NOMO-1 (cell line): ENCODE measurements around the gene KCNJ6.
"Not testable (repeated sequence)": the region's sequence is repeated elsewhere in the genome, so short reads cannot be mapped to it uniquely, and the experiment has no call there.

ENCODE experiments used
- DNase-seq, 2 experiments: peaks; one replicate each; lab custom pipeline; 2025; ENCODE audit not compliant: unreplicated experiment in 2 of 2; lab: John Stamatoyannopoulos, UW

Gene KCNJ6

GRCh38 chr21:37746849-37747248 lies 169.4 kb downstream of the KCNJ6 start:
- no peak for DNase-seq

- DNase-seq = no peak
Measured at GRCh38 chr21:37744551-37744950, 171.7 kb downstream of the KCNJ6 start.

- DNase-seq = no peak
Measured at GRCh38 chr21:37742532-37742931, 173.7 kb downstream of the KCNJ6 start.

GRCh38 chr21:37742115-37742514 lies 174.1 kb downstream of the KCNJ6 start:
- DNase-seq = no peak

GRCh38 chr21:37737996-37738395 lies 178.3 kb downstream of the KCNJ6 start:
- no peak for DNase-seq

GRCh38 chr21:37737507-37737906 lies 178.8 kb downstream of the KCNJ6 start:
- DNase-seq = no peak

GRCh38 chr21:37734846-37735245 lies 181.4 kb downstream of the KCNJ6 start:
- DNase-seq = no peak

GRCh38 chr21:37732927-37733326 lies 183.3 kb downstream of the KCNJ6 start:
- DNase-seq = no peak

- no peak for DNase-seq
Measured at GRCh38 chr21:37724201-37724600, 192.1 kb downstream of the KCNJ6 start.

- DNase-seq = no peak
Measured at GRCh38 chr21:37717534-37717933, 198.7 kb downstream of the KCNJ6 start.

GRCh38 chr21:37712569-37712934 lies 203.7 kb downstream of the KCNJ6 start:
- not testable (repeated sequence) for DNase-seq

- peak; percentile 48 to 61 for DNase-seq
Measured at GRCh38 chr21:37711836-37712568, 204.3 kb downstream of the KCNJ6 start.

- DNase-seq = no peak
Measured at GRCh38 chr21:37711286-37711829, 204.9 kb downstream of the KCNJ6 start.

GRCh38 chr21:37710546-37711285 lies 205.5 kb downstream of the KCNJ6 start:
- no peak for DNase-seq

GRCh38 chr21:37704751-37705150 lies 211.5 kb downstream of the KCNJ6 start:
- no peak for DNase-seq

GRCh38 chr21:37702241-37702640 lies 214.0 kb downstream of the KCNJ6 start:
- no peak for DNase-seq

GRCh38 chr21:37700641-37701202 lies 215.5 kb downstream of the KCNJ6 start:
- DNase-seq = peak; percentile 18 to 55

GRCh38 chr21:37699024-37699775 lies 217.1 kb downstream of the KCNJ6 start:
- no peak for DNase-seq

GRCh38 chr21:37696936-37697335 lies 219.3 kb downstream of the KCNJ6 start:
- DNase-seq = no peak

- no peak for DNase-seq
Measured at GRCh38 chr21:37695111-37695510, 221.1 kb downstream of the KCNJ6 start.
